Measurements from ENCODE around the gene OR2V1. TPM values are rescaled to one million over a fixed set of nuclear protein-coding genes. Genes with fewer than 3 reads are reported as not detected.
"Not testable (repeated sequence)": the region's sequence is repeated elsewhere in the genome, so short reads cannot be mapped to it uniquely, and the experiment has no call there.

Gene OR2V1
- total RNA-seq, 1 donor from 2014 or later: not detected

DNA sequence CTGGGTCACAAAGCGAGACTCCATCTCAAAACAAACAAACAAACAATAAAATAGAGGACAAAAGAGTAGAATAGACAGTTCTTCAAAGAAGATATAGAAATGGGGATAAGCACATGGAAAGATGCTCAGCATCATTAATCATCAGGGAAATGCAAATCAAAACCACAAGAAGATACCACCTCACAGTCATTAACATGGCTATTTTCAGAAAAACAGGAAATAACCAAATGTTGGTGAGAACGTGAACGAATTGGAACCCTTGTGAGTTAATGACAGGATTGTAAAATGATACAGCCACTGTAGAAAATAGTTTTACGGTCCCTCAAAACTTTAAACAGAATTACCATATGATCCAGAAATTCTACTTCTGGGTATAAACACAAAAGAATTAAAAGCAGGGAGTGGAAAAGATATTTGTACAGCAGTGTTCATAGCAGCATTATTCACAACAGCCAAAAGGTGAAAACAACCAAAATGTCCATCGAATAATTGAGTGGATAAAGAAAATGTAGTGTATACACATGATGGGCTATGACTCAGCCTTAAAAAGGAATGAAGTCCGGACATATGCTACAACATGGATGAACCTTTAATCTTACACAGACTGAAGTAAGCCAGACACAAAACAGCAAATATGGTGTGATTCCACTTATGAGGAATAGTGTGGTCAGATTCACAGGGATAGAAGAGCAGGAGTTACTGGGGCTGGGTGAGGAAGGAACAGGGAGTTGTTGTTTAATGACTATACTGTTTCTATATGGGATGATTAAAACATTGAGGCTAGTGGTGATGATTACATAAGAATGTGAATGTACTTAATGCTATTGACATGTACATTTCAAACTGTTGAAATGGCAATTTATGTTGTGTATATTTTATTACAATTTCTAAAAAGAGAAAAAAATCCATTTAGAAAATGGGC lies 36.1 kb upstream of the OR2V1 start:
- TF ChIP-seq, protein P1, sequence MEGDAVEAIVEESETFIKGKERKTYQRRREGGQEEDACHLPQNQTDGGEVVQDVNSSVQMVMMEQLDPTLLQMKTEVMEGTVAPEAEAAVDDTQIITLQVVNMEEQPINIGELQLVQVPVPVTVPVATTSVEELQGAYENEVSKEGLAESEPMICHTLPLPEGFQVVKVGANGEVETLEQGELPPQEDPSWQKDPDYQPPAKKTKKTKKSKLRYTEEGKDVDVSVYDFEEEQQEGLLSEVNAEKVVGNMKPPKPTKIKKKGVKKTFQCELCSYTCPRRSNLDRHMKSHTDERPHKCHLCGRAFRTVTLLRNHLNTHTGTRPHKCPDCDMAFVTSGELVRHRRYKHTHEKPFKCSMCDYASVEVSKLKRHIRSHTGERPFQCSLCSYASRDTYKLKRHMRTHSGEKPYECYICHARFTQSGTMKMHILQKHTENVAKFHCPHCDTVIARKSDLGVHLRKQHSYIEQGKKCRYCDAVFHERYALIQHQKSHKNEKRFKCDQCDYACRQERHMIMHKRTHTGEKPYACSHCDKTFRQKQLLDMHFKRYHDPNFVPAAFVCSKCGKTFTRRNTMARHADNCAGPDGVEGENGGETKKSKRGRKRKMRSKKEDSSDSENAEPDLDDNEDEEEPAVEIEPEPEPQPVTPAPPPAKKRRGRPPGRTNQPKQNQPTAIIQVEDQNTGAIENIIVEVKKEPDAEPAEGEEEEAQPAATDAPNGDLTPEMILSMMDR (IDR thresholded peaks at IDR 0.05; ENCODE audit: insufficient read depth, low read length, severe bottlenecking): no peak
- DNase-seq (ENCODE audit: low read depth): no peak
- no peaks in the 10 kb centered on the region for H3K36me3 ChIP-seq (ENCODE audit: control insufficient read depth, insufficient read depth, low read length)
- H3K27me3 ChIP-seq (ENCODE audit: control insufficient read depth, insufficient read depth, low read length): no peaks in the 10 kb centered on the region
- no peak overlapping the region for H3K4me3 ChIP-seq (ENCODE audit: low read depth, low read length)
- FAIRE-seq: no peak

DNA sequence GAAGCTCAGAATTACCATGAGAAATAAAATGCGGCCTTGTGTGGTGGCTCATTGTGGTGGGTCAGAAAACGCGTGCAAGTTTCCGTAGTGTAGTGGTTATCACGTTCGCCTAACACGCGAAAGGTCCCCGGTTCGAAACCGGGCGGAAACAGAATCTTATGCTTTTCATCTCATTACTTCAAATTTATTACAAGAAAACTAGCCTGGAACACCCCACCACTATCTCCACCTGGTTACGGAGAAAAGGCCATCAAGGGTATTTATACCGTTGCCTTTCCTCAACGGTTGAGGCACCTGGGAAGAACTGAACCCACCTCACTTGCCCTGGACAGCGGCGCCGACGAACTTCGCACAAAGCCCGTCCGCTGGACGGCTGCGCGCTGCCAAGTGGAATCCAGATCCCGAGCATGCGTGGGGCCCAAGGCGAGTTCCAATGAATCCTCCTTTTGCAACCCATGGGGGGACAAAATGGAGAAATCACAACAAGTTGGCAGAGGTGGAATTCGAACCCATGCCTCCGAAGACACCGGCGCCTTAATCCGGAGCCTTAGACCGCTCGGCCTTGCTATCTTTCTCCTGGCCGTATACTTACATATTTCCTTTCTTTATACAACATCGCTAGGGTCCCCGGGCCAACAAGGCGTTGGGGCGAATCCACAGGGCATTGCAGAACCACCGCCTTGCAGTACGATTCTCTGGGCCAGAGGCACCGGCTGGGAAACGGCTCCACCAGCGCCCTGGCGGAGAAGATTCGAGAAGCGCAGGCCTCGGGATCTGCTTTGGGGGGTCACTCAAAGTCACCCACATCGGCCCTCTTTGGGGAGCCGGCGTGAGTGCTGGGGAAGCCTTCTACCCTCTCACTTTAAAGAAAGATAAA lies 33.3 kb upstream of the OR2V1 start:
- H3K4me3 ChIP-seq (ENCODE audit: low read depth, low read length): no peak overlapping the region
- H3K36me3 ChIP-seq (ENCODE audit: control insufficient read depth, insufficient read depth, low read length): no peaks in the 10 kb centered on the region
- FAIRE-seq (no peak), DNase-seq (ENCODE audit: low read depth) (no peak)
- TF ChIP-seq, protein P1 (IDR thresholded peaks at IDR 0.05; ENCODE audit: insufficient read depth, low read length, severe bottlenecking): no peak
- no peaks in the 10 kb centered on the region for H3K27me3 ChIP-seq (ENCODE audit: control insufficient read depth, insufficient read depth, low read length)

DNA sequence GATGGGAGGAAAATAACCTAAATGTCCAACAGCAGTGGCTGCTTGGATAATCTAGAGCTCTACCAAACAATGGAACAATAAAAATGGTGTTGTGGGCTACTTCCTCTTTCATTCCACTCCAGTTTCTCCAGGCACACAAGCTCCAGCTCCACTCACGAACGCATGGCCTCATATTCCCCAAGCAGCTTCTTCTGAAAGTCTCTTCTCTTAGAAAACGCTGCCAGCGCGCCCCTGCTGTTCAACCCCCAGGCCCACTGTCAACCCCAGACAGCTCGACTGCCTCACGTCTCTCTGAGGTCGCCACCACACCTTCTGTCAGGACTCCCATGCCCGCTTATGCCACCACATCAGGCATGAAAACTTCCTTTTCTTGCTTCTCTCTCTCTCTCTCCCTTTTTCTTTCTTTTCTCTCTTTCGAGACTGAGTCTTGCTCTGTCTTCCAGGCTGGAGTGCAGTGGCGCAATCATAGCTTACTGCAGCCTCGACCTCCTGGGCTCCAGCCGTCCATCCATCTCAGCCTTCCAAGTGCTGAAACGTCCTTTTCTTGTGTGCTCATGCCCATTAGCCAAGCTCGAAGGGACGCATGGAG lies 32.6 kb upstream of the OR2V1 start:
- Histone ChIP-seq H3K27me3 (ENCODE audit: control insufficient read depth, insufficient read depth, low read length) (no peaks in the 10 kb centered on the region), H3K36me3 (ENCODE audit: control insufficient read depth, insufficient read depth, low read length) (no peaks in the 10 kb centered on the region), H3K4me3 (ENCODE audit: low read depth, low read length) (no peak overlapping the region)
- TF ChIP-seq, protein P1 (IDR thresholded peaks at IDR 0.05; ENCODE audit: insufficient read depth, low read length, severe bottlenecking): no peak
- FAIRE-seq (no peak), DNase-seq (ENCODE audit: low read depth) (no peak)

DNA sequence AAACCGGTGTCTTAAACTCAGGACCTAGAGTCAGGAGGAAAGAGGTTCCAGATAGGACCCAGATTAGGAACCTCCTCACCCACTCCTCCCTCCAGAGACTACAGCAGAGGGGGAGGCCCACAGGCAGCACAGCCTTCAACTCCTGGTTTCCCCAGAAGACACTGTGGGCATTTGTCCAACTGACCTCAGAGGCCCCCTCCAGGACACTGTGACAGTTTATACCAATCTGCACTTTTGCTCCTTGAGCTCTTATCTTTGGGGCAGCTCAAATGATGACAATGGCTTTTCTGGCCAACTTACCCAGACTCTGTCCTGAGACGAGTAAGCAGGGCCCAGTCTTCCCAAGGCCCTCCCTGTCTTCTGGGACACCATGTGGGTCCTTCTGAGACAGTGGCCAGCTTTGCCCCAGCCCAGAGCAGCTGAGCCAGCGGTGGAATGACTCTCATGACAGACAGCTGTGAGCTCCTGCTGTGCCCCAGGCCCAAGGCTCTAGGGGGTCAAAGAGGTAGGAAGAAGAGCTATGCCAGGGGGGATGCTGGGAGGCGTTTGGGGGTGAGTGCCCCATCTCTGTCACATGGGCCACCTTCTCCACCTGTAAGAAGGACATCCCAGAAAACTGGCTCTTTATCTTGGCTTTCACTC lies 30.7 kb upstream of the OR2V1 start:
- no peaks in the 10 kb centered on the region for H3K36me3 ChIP-seq (ENCODE audit: control insufficient read depth, insufficient read depth, low read length)
- no peaks in the 10 kb centered on the region for H3K27me3 ChIP-seq (ENCODE audit: control insufficient read depth, insufficient read depth, low read length)
- FAIRE-seq (no peak), DNase-seq (ENCODE audit: low read depth) (no peak)
- TF ChIP-seq, protein P1 (IDR thresholded peaks at IDR 0.05; ENCODE audit: insufficient read depth, low read length, severe bottlenecking): no peak
- H3K4me3 ChIP-seq (ENCODE audit: low read depth, low read length): peak overlapping the region; percentile 10

DNA sequence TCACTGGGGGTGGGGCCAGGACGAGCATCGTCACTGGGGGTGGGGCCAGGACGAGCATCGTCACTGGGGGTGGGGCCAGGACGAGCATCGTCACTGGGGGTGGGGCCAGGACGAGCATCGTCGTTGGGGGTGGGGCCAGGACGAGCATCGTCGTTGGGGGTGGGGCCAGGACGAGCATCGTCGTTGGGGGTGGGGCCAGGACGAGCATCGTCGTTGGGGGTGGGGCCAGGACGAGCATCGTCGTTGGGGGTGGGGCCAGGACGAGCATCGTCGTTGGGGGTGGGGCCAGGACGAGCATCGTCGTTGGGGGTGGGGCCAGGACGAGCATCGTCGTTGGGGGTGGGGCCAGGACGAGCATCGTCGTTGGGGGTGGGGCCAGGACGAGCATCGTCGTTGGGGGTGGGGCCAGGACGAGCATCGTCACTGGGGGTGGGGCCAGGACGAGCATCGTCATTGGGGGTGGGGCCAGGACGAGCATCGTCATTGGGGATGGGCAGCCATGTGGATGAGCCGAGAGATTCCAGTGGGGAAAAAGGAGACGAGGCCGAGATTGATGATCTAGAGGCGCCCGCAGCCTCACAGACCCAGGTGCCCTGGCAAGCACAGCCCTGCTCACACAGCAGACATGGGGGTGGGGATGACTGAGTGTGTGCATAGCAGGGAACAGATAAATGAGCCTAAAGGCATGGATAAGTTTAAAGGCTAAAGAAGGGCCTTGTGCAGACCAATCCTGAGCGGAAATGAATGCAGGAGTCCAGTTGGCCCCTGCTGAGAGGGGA lies 30.0 kb upstream of the OR2V1 start:
- H3K27me3 ChIP-seq (ENCODE audit: control insufficient read depth, insufficient read depth, low read length); DNase-seq (ENCODE audit: low read depth); FAIRE-seq; H3K36me3 ChIP-seq (ENCODE audit: control insufficient read depth, insufficient read depth, low read length): not testable (repeated sequence)
- H3K4me3 ChIP-seq (ENCODE audit: low read depth, low read length): peak overlapping the region; percentile 10

All from bronchial epithelial cell (primary cell).